Smooth muscle cell (in vitro differentiated cells): ENCODE results near the gene SCN7A. TPM values are rescaled to one million over a fixed set of nuclear protein-coding genes. Genes with fewer than 3 reads are reported as not detected.

ENCODE experiments used
- DNase-seq: peaks from one replicate; lab custom pipeline; 2025; ENCODE audit not compliant: unreplicated experiment; lab: John Stamatoyannopoulos, UW
- H2AFZ ChIP-seq: fragments of 200-600 bp; sonication (generic); 2 replicates; pipeline ENCODE4 v1.6.0; 2016; ENCODE audit warnings: antibody characterized with exemption, low read depth, mild to moderate bottlenecking
- H3F3A ChIP-seq: fragments of 200-600 bp; sonication (generic); 2 replicates; pipeline ENCODE4 v1.6.0; 2017; ENCODE audit warnings: antibody characterized with exemption, low read depth
- H3K27ac ChIP-seq: fragments of 200-600 bp; sonication (generic); 2 replicates; pipeline ENCODE4 v1.5.1; 2016; ENCODE audit warnings: low read depth, mild to moderate bottlenecking
- H3K27me3 ChIP-seq: fragments of 200-600 bp; sonication (generic); 2 replicates; pipeline ENCODE4 v1.6.1; 2016; ENCODE audit warnings: low read depth, mild to moderate bottlenecking
- H3K36me3 ChIP-seq: fragments of 200-600 bp; sonication (generic); 2 replicates; pipeline ENCODE4 v1.5.1; 2016; ENCODE audit warnings: low read depth
- H3K4me1 ChIP-seq: fragments of 200-600 bp; sonication (generic); 2 replicates; pipeline ENCODE4 v1.5.1; 2016; ENCODE audit warnings: low read depth
- H3K4me2 ChIP-seq: fragments of 200-600 bp; sonication (generic); 2 replicates; pipeline ENCODE4 v1.6.0; 2016; ENCODE audit warnings: mild to moderate bottlenecking
- H3K4me3 ChIP-seq: fragments of 200-600 bp; sonication (generic); 2 replicates; pipeline ENCODE4 v1.5.1; 2016; ENCODE audit warnings: mild to moderate bottlenecking
- H3K79me2 ChIP-seq: fragments of 200-600 bp; sonication (generic); 2 replicates; pipeline ENCODE4 v1.6.0; 2016; ENCODE audit warnings: low read depth, mild to moderate bottlenecking
- H3K9ac ChIP-seq: fragments of 200-600 bp; sonication (generic); 2 replicates; pipeline ENCODE4 v1.6.0; 2016; ENCODE audit warnings: low read depth
- H3K9me3 ChIP-seq: fragments of 200-600 bp; sonication (generic); replicated peaks from 2 replicates; pipeline ENCODE4 v1.5.1; 2016; ENCODE audit warnings: low read depth
- H4K20me1 ChIP-seq: fragments of 200-600 bp; sonication (generic); 2 replicates; pipeline ENCODE4 v1.6.0; 2016; ENCODE audit warnings: low read depth
- CTCF ChIP-seq: fragments of 200-600 bp; sonication (generic); IDR thresholded peaks from 2 replicates; pipeline ENCODE4 v1.5.1; 2017; ENCODE audit warnings: borderline replicate concordance, mild to moderate bottlenecking, antibody characterized with exemption; ENCODE audit not compliant: insufficient read depth, poor library complexity, severe bottlenecking
- WGBS: methylation state at CpG from one replicate; pipeline ENCODE4 v1.1.7; 2016; ENCODE audit warnings: low lambda C conversion rate; 5-methylcytosine and 5-hydroxymethylcytosine counted together
- polyA plus RNA-seq: library from polyadenylated mRNA; unstranded; fragments of >200 nt; fragmentation: Nextera tagmentation; extraction: Ambion mirVana; gene quantifications from 2 replicates; pipeline ENCODE4 v1.2.1, GENCODE V29; 2016
- total RNA-seq: library from RNA; depleted of rRNA; stranded (reverse); fragments of >200 nt; gene quantifications from 2 replicates; pipeline ENCODE4 v1.2.3, GENCODE V29; 2014

The SCN7A gene
- total and polyA plus RNA-seq, 2 experiments from 2014 or later, result not detected

DNA sequence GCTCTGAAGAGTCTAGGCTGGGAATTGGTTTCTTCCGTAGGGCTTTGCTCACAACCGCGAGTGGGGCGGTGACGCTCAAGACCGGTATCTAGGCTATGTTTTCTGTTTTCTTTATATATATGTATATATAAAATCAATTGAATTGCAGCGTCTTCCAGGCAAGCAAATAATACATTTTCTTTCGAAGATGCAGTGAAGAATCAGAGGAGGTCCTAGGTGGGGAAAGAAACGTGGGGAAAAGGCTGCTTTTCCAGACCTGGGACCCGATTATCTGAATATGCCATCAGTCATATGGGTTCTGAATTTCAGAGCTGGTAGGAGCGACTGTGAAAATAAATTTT, 117.6 kb downstream of the SCN7A start:
- H3K27me3 ChIP-seq, result peaks cover 73% of the 10 kb centered on the region
- no peak for TF ChIP-seq CTCF
- peak overlapping the region; percentile 96 for H3K4me2 ChIP-seq
- H3K27ac ChIP-seq, result no peak overlapping the region
- no peaks in the 10 kb centered on the region for H4K20me1 ChIP-seq
- no peaks in the 10 kb centered on the region for H3K79me2 ChIP-seq
- no peak overlapping the region for H3K9ac ChIP-seq
- no peak for DNase-seq
- H3K4me3 ChIP-seq, result peak overlapping the region; percentile 69
- H3K36me3 ChIP-seq, result no peaks in the 10 kb centered on the region
- no peaks in the 10 kb centered on the region for H3F3A ChIP-seq
- peak overlapping the region; percentile 92 for H2AFZ ChIP-seq
- H3K4me1 ChIP-seq, result peaks cover 16% of the 10 kb centered on the region
- H3K9me3 ChIP-seq, result no peaks in the 10 kb centered on the region
- 9% methylated on average over 11 of the region's 11 CpGs for WGBS

GRCh38 chr2:166375736-166376487, 118.1 kb downstream of the SCN7A start, which contains the start of gene SCN9A:
SCN9A (minus strand) TSS chr2:166375944; CDS start chr2:166311756, 64,188 bp downstream.
- H3K9me3 ChIP-seq, result no peaks in the 10 kb centered on the region
- H3K4me3 ChIP-seq, result peak within 1 kb of the TSS; percentile 69
- peak within 1 kb of the TSS; percentile 96 for H3K4me2 ChIP-seq
- H3F3A ChIP-seq, result no peaks in the 10 kb centered on the region
- H2AFZ ChIP-seq, result peak within 1 kb of the TSS; percentile 92
- H3K36me3 ChIP-seq, result no peaks in the 10 kb centered on the region
- DNase-seq, result peak; percentile 15
- no peak within 1 kb of the TSS for H3K9ac ChIP-seq
- no peak for TF ChIP-seq CTCF
- no peaks in the 10 kb centered on the region for H3K79me2 ChIP-seq
- H3K4me1 ChIP-seq, result peaks cover 16% of the 10 kb centered on the region
- H3K27ac ChIP-seq, result no peak within 1 kb of the TSS
- no peaks in the 10 kb centered on the region for H4K20me1 ChIP-seq
- peaks cover 71% of the 10 kb centered on the region for H3K27me3 ChIP-seq
- 1% methylated on average over 29 of the region's 45 CpGs for WGBS

GRCh38 chr2:166375195-166375735, 118.8 kb downstream of the SCN7A start:
- Histone ChIP-seq H3K36me3 (no peaks in the 10 kb centered on the region), H3K4me1 (peaks cover 16% of the 10 kb centered on the region), H2AFZ (peak overlapping the region; percentile 92), H3F3A (no peaks in the 10 kb centered on the region), H4K20me1 (no peaks in the 10 kb centered on the region), H3K79me2 (no peaks in the 10 kb centered on the region), H3K9ac (no peak overlapping the region), H3K27ac (no peak overlapping the region), H3K27me3 (peaks cover 67% of the 10 kb centered on the region), H3K4me3 (peak overlapping the region; percentile 69), H3K9me3 (no peaks in the 10 kb centered on the region), H3K4me2 (peak overlapping the region; percentile 96)
- no peak for DNase-seq
- no peak for TF ChIP-seq CTCF
- 3% methylated on average over 17 of the region's 17 CpGs for WGBS

- Histone ChIP-seq H4K20me1 (no peaks in the 10 kb centered on the region), H3K27me3 (peaks cover 57% of the 10 kb centered on the region), H3K4me2 (no peak overlapping the region), H3K4me1 (peaks cover 16% of the 10 kb centered on the region), H2AFZ (no peak overlapping the region), H3F3A (no peaks in the 10 kb centered on the region), H3K79me2 (no peaks in the 10 kb centered on the region), H3K36me3 (no peaks in the 10 kb centered on the region), H3K9ac (no peak overlapping the region), H3K27ac (no peak overlapping the region), H3K4me3 (no peak overlapping the region), H3K9me3 (no peaks in the 10 kb centered on the region)
- DNase-seq, result no peak
- TF ChIP-seq CTCF, result no peak
Measured at GRCh38 chr2:166373951-166374350, 120.1 kb downstream of the SCN7A start.
